Activated CD8-positive, alpha-beta T cell treated with anti-CD3 and anti-CD28 coated beads, Interleukin-2, amount 10 ng/mL, durations not matched to agents 7 days and 5 days (primary cell): ENCODE measurements around the gene COG6. TPM values are rescaled to one million over a fixed set of nuclear protein-coding genes. Genes with fewer than 3 reads are reported as not detected.

ENCODE experiments used
- microRNA-seq: library from miRNA; unstranded; fragments of <30 nt; microRNA quantifications from one replicate; pipeline ENCODE4 v1.2.0, GENCODE V29; 2022
- total RNA-seq, 2 experiments: library from RNA; stranded (reverse); gene quantifications; one replicate each; pipeline ENCODE4 v1.2.3, GENCODE V29; 2021

Gene COG6
- total RNA-seq, 2 experiments from 2014 or later: 21.2 to 26.0 TPM

Small RNAs within 50 kb of the gene (microRNA-seq; reads per million reads assigned to microRNA genes)
- gene MIR4305: not detected

Other genes with a start within 250 kb of the COG6 start
- gene LHFPL6, start 52.5 kb upstream of the COG6 start, total RNA-seq: under 1 TPM in 1 of 2 experiments, not detected in 1; 0.13 TPM